HEK293 (cell line): ENCODE data around the gene PKNOX2.

ENCODE experiments used
- BCL11A ChIP-seq: fragments of 450-650 bp; formaldehyde crosslinking; IDR thresholded peaks from 2 replicates; pipeline ENCODE4 v1.5.1; 2016; ENCODE audit warnings: low read depth, missing biosample characterization, missing genetic modification characterization
- TCF7L2 ChIP-seq: IDR thresholded peaks from 2 replicates; pipeline ENCODE4 v1.6.1; 2011; ENCODE audit warnings: low read depth, mild to moderate bottlenecking, inconsistent platforms, low read length, moderate library complexity, borderline replicate concordance
- TRIM28 ChIP-seq: IDR thresholded peaks from 2 replicates; pipeline ENCODE4 v1.6.1; 2011; ENCODE audit warnings: low read length, control low read depth, borderline replicate concordance
- ZBTB21 ChIP-seq: fragments of 450-650 bp; formaldehyde crosslinking; IDR thresholded peaks from 2 replicates; pipeline ENCODE4 v1.5.1; 2017; ENCODE audit warnings: missing biosample characterization, missing genetic modification characterization
- ZBTB26 ChIP-seq: fragments of 450-650 bp; formaldehyde crosslinking; optimal IDR thresholded peaks from 2 replicates; pipeline ENCODE3; 2016; ENCODE audit warnings: missing biosample characterization, mild to moderate bottlenecking, missing genetic modification characterization
- ZNF138 ChIP-seq: fragments of 450-650 bp; formaldehyde crosslinking; IDR thresholded peaks from 2 replicates; pipeline ENCODE4 v1.5.1; 2016; ENCODE audit warnings: missing biosample characterization, missing genetic modification characterization, borderline replicate concordance
- ZNF24 ChIP-seq: fragments of 450-650 bp; formaldehyde crosslinking; IDR thresholded peaks from 2 replicates; pipeline ENCODE4 v1.5.1; 2016; ENCODE audit warnings: missing biosample characterization, missing genetic modification characterization
- ZNF624 ChIP-seq: fragments of 450-650 bp; formaldehyde crosslinking; IDR thresholded peaks from 2 replicates; pipeline ENCODE4 v1.5.1; 2017; ENCODE audit warnings: missing biosample characterization, missing genetic modification characterization
- ZXDB ChIP-seq: fragments of 450-650 bp; formaldehyde crosslinking; IDR thresholded peaks from 2 replicates; pipeline ENCODE4 v1.5.1; 2016; ENCODE audit warnings: missing biosample characterization, missing genetic modification characterization
- TF ChIP-seq, protein P1 (sequence below): fragments of 450-650 bp; formaldehyde crosslinking; IDR thresholded peaks from 2 replicates; pipeline ENCODE4 v1.5.1; 2016; ENCODE audit warnings: missing biosample characterization, missing genetic modification characterization
- TF ChIP-seq, protein P2 (sequence below): fragments of 450-650 bp; formaldehyde crosslinking; IDR thresholded peaks from 2 replicates; pipeline ENCODE4 v1.5.1; 2016; ENCODE audit warnings: missing biosample characterization, missing genetic modification characterization
- TF ChIP-seq, protein P3 (sequence below): fragments of 450-650 bp; formaldehyde crosslinking; conservative IDR thresholded peaks from 2 replicates; pipeline ENCODE4 v1.5.1; 2016; ENCODE audit warnings: low read depth, missing biosample characterization, missing genetic modification characterization

DNA sequence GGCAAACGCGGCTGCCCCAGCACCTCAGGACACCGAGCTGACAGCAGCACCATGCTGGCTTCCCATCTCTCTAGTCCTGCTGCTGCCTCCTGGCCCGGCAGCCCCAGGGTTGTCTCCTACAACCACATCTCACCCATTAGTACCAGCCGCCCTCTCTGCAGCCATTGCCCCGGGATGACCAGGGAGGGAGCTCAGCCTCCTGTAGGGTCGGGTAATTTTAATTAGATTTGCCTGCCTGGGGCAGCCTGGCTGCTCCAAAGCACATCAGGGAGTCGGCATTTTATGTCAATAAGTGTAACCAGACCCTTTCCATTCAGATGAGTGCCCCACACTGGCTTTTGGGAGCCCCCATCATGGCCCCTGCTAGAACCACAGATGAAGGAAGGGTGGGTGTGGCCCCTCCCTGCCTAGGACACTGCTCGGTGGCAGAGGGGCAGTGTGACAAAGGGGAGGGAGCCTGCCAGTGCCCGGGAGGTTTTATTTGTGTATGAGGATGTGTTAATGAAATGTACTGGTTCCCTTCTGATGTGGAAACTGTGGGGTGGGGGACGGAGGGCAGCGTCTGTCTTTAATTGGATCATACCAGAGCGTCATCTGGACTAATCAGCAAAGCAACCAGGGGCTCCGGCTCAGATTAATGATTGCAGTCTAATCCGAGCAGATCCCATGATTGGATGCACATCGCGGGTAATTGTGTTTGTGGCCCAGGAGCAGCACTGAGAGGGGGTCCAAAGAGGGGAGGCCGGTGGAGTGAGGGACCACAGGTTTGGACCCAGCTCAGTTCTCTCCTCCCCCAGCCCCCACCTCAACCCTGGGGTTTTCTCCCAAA is 206.2 kb downstream of the PKNOX2 start:
- TF ChIP-seq, protein P1, sequence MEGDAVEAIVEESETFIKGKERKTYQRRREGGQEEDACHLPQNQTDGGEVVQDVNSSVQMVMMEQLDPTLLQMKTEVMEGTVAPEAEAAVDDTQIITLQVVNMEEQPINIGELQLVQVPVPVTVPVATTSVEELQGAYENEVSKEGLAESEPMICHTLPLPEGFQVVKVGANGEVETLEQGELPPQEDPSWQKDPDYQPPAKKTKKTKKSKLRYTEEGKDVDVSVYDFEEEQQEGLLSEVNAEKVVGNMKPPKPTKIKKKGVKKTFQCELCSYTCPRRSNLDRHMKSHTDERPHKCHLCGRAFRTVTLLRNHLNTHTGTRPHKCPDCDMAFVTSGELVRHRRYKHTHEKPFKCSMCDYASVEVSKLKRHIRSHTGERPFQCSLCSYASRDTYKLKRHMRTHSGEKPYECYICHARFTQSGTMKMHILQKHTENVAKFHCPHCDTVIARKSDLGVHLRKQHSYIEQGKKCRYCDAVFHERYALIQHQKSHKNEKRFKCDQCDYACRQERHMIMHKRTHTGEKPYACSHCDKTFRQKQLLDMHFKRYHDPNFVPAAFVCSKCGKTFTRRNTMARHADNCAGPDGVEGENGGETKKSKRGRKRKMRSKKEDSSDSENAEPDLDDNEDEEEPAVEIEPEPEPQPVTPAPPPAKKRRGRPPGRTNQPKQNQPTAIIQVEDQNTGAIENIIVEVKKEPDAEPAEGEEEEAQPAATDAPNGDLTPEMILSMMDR (tag by site-specific recombination), result no peak
- TF ChIP-seq ZNF24 (tag by site-specific recombination), result no peak
- no peak for TF ChIP-seq ZBTB26 (tag by site-specific recombination)
- no peak for TF ChIP-seq ZNF624 (tag by site-specific recombination)
- TF ChIP-seq ZBTB21 (tag by site-specific recombination), result no peak
- TF ChIP-seq TCF7L2, result no peak
- TF ChIP-seq BCL11A (tag by site-specific recombination), result no peak
- TF ChIP-seq TRIM28, result no peak
- TF ChIP-seq, protein P2, sequence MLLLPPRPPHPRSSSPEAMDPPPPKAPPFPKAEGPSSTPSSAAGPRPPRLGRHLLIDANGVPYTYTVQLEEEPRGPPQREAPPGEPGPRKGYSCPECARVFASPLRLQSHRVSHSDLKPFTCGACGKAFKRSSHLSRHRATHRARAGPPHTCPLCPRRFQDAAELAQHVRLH (tag by site-specific recombination), result no peak
- TF ChIP-seq ZNF138 (tag by site-specific recombination), result no peak
- TF ChIP-seq, protein P3, sequence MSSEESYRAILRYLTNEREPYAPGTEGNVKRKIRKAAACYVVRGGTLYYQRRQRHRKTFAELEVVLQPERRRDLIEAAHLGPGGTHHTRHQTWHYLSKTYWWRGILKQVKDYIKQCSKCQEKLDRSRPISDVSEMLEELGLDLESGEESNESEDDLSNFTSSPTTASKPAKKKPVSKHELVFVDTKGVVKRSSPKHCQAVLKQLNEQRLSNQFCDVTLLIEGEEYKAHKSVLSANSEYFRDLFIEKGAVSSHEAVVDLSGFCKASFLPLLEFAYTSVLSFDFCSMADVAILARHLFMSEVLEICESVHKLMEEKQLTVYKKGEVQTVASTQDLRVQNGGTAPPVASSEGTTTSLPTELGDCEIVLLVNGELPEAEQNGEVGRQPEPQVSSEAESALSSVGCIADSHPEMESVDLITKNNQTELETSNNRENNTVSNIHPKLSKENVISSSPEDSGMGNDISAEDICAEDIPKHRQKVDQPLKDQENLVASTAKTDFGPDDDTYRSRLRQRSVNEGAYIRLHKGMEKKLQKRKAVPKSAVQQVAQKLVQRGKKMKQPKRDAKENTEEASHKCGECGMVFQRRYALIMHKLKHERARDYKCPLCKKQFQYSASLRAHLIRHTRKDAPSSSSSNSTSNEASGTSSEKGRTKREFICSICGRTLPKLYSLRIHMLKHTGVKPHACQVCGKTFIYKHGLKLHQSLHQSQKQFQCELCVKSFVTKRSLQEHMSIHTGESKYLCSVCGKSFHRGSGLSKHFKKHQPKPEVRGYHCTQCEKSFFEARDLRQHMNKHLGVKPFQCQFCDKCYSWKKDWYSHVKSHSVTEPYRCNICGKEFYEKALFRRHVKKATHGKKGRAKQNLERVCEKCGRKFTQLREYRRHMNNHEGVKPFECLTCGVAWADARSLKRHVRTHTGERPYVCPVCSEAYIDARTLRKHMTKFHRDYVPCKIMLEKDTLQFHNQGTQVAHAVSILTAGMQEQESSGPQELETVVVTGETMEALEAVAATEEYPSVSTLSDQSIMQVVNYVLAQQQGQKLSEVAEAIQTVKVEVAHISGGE (tag by site-specific recombination), result no peak
- no peak for TF ChIP-seq ZXDB
